ENCODE data around the gene REV3L. TPM values are rescaled to one million over a fixed set of nuclear protein-coding genes. Genes with fewer than 3 reads are reported as not detected.
A peak's percentile ranks its signal among the peaks of the same experiment; 100 is the strongest.

The REV3L gene
- total and polyA plus RNA-seq, 4 donors, result 3.8 to 17.7 (median 11.2) TPM

GRCh38 chr6:111259089-111259831 lies 223.8 kb downstream of the REV3L start (continued):
- no peak for TF ChIP-seq TAF1 (conservative IDR thresholded peaks at IDR 0.05)
- peak; percentile 44 for TF ChIP-seq YY1 (IDR thresholded peaks at IDR 0.05)

- no peaks in the 10 kb centered on the region for H3K36me3 ChIP-seq (ENCODE audit: control insufficient read depth in 4 of 4, insufficient read depth in 3 of 4, low read depth in 1 of 4, low read length in 3 of 4)
- no peak for DNase-seq (ENCODE audit: low spot score)
- H3K4me1 ChIP-seq (ENCODE audit: control insufficient read depth in 4 of 4, insufficient read depth in 4 of 4, low read length in 3 of 4), result peaks cover 0 to 10% (median 7%) of the 10 kb centered on the region in 4 donors
- H3K9me3 ChIP-seq (ENCODE audit: control insufficient read depth in 4 of 4, low read length in 3 of 4), result no peaks in the 10 kb centered on the region
- peak overlapping the region in 1 of 3 donors; percentile 36 for H3K4me3 ChIP-seq (ENCODE audit: low read depth in 1 of 3, low read length in 3 of 3)
- no peaks in the 10 kb centered on the region for H3K27me3 ChIP-seq (ENCODE audit: control insufficient read depth in 4 of 4, insufficient read depth in 4 of 4, low read length in 3 of 4)
- peak overlapping the region in 1 of 2 donors; percentile 6 for H3K27ac ChIP-seq (ENCODE audit: low read depth in 1 of 2, low read length in 2 of 2)
- WGBS, result 18% methylated on average over 18 of the region's 18 CpGs
- peak overlapping the region; percentile 35 to 64 for H3K9ac ChIP-seq (ENCODE audit: low read depth in 1 of 2, low read length in 2 of 2)
- TF ChIP-seq EGR1 (IDR thresholded peaks at IDR 0.05; ENCODE audit: low read depth in 2 of 2) (no peak), RXRA (IDR thresholded peaks at IDR 0.05) (no peak), HNF4G (IDR thresholded peaks at IDR 0.05) (no peak), MAX (IDR thresholded peaks at IDR 0.05) (no peak)
These were observed 224.4 kb downstream of the REV3L start for GRCh38 chr6:111258615-111259088.

- no peak for DNase-seq (ENCODE audit: low spot score)
- TF ChIP-seq RXRA (IDR thresholded peaks at IDR 0.05), result no peak
- TF ChIP-seq NR2F2 (IDR thresholded peaks at IDR 0.05), result no peak
- TF ChIP-seq ATF3 (IDR thresholded peaks at IDR 0.05), result no peak
- TF ChIP-seq SP1 (IDR thresholded peaks at IDR 0.05), result no peak
- no peak for TF ChIP-seq RAD21 (IDR thresholded peaks at IDR 0.05)
- no peak for TF ChIP-seq REST (IDR thresholded peaks at IDR 0.05)
- no peak for TF ChIP-seq HNF4G (IDR thresholded peaks at IDR 0.05)
- TF ChIP-seq TAF1 (conservative IDR thresholded peaks at IDR 0.05), result no peak
- no peak for TF ChIP-seq ZBTB33 (IDR thresholded peaks at IDR 0.05)
- TF ChIP-seq EGR1 (IDR thresholded peaks at IDR 0.05; ENCODE audit: low read depth in 2 of 2), result no peak
- TF ChIP-seq JUND (IDR thresholded peaks at IDR 0.05), result no peak
- TF ChIP-seq FOXA1 (IDR thresholded peaks at IDR 0.05), result no peak
- no peak for TF ChIP-seq GABPA (IDR thresholded peaks at IDR 0.05 in 1 of 2, conservative IDR thresholded peaks at IDR 0.05 in 1 of 2)
- TF ChIP-seq CTCF (IDR thresholded peaks at IDR 0.05; ENCODE audit: low read depth, low read length, missing input control), result no peak
- TF ChIP-seq YY1 (IDR thresholded peaks at IDR 0.05), result no peak
- no peak for TF ChIP-seq FOXA2 (IDR thresholded peaks at IDR 0.05)
- no peak for TF ChIP-seq MAX (IDR thresholded peaks at IDR 0.05)
- no peak for TF ChIP-seq HNF4A (conservative IDR thresholded peaks at IDR 0.05)
- Histone ChIP-seq H3K4me3 (ENCODE audit: low read depth in 1 of 3, low read length in 3 of 3) (no peak overlapping the region), H3K9ac (ENCODE audit: low read depth in 1 of 2, low read length in 2 of 2) (no peak overlapping the region), H3K36me3 (ENCODE audit: control insufficient read depth in 4 of 4, insufficient read depth in 3 of 4, low read depth in 1 of 4, low read length in 3 of 4) (no peaks in the 10 kb centered on the region), H3K27me3 (ENCODE audit: control insufficient read depth in 4 of 4, insufficient read depth in 4 of 4, low read length in 3 of 4) (no peaks in the 10 kb centered on the region), H3K4me1 (ENCODE audit: control insufficient read depth in 4 of 4, insufficient read depth in 4 of 4, low read length in 3 of 4) (peaks cover 0 to 10% (median 7%) of the 10 kb centered on the region in 4 donors), H3K27ac (ENCODE audit: low read depth in 1 of 2, low read length in 2 of 2) (no peak overlapping the region), H3K9me3 (ENCODE audit: control insufficient read depth in 4 of 4, low read length in 3 of 4) (no peaks in the 10 kb centered on the region)
- WGBS, result 92% methylated on average over 13 of the region's 13 CpGs
These were observed 225.0 kb downstream of the REV3L start for GRCh38 chr6:111258010-111258409.
